HG02885 (cell line): ENCODE measurements around the gene DENND2A.
A peak's percentile ranks its signal among the peaks of the same experiment; 100 is the strongest.

ENCODE experiments used
- ATAC-seq: cut with Tn5 transposase; IDR thresholded peaks from one replicate; pipeline ENCODE4 v1.9.1; 2021; ENCODE audit warnings: mild to moderate bottlenecking; ENCODE audit not compliant: unreplicated experiment, poor library complexity

The DENND2A gene

GRCh38 chr7:140479062-140479738, 161.4 kb downstream of the DENND2A start, which contains the start of gene MKRN1:
Gene MKRN1, minus strand, starts transcription at chr7:140479505. Its CDS starts 161 bp downstream, at chr7:140479344.
- ATAC-seq = peak; percentile 93

- peak; percentile 19 for ATAC-seq
These were observed 162.2 kb downstream of the DENND2A start for GRCh38 chr7:140478246-140479061.

- no peak for ATAC-seq
These were observed 163.8 kb downstream of the DENND2A start for GRCh38 chr7:140476698-140477261.

- no peak for ATAC-seq
These were observed 164.8 kb downstream of the DENND2A start for GRCh38 chr7:140475747-140476333.
